Fibroblast of villous mesenchyme (primary cell): ENCODE results near the gene IRF1. TPM values are rescaled to one million over a fixed set of nuclear protein-coding genes. Genes with fewer than 3 reads are reported as not detected.
"Not testable (repeated sequence)": the region's sequence is repeated elsewhere in the genome, so short reads cannot be mapped to it uniquely, and the experiment has no call there.

Experiments
- DNase-seq: peaks from one replicate; pipeline ENCODE4 v3.0.0-alpha.2; 2010; ENCODE audit warnings: low read depth
- H3K4me3 ChIP-seq: 2 replicates; pipeline ENCODE4 v1.5.1; 2011; ENCODE audit warnings: low read depth, mild to moderate bottlenecking, low read length
- total RNA-seq: library from RNA; depleted of rRNA; stranded (reverse); fragments of >200 nt; gene quantifications from 2 replicates; pipeline ENCODE4 v1.2.3, GENCODE V29; 2012
- TF ChIP-seq, protein P1 (sequence below): IDR thresholded peaks from 2 replicates; pipeline ENCODE4 v1.5.1; 2012; ENCODE audit warnings: low read depth, mild to moderate bottlenecking, low read length; ENCODE audit not compliant: insufficient read depth

IRF1 gene
- total RNA-seq, 1 donor = 56.6 TPM

GRCh38 chr5:132445930-132446329 lies 44.6 kb downstream of the IRF1 start:
- no peak overlapping the region for H3K4me3 ChIP-seq
- TF ChIP-seq, protein P1, sequence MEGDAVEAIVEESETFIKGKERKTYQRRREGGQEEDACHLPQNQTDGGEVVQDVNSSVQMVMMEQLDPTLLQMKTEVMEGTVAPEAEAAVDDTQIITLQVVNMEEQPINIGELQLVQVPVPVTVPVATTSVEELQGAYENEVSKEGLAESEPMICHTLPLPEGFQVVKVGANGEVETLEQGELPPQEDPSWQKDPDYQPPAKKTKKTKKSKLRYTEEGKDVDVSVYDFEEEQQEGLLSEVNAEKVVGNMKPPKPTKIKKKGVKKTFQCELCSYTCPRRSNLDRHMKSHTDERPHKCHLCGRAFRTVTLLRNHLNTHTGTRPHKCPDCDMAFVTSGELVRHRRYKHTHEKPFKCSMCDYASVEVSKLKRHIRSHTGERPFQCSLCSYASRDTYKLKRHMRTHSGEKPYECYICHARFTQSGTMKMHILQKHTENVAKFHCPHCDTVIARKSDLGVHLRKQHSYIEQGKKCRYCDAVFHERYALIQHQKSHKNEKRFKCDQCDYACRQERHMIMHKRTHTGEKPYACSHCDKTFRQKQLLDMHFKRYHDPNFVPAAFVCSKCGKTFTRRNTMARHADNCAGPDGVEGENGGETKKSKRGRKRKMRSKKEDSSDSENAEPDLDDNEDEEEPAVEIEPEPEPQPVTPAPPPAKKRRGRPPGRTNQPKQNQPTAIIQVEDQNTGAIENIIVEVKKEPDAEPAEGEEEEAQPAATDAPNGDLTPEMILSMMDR = no peak
- no peak for DNase-seq

DNA sequence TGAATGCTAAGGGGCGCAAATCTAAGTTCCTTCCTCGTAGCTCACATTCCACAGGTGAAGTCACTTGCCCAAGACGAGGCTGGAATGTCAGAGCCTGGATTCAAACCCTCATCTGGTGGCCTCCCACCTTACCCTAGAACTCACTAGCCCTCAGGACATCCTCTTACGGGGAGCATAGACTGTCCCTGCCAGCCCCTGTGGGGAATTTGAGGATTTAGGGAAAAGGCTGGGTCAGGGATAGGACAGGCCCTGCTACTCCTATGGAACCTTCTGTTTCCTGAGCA lies 45.0 kb downstream of the IRF1 start:
- DNase-seq = no peak
- H3K4me3 ChIP-seq = no peak overlapping the region
- TF ChIP-seq, protein P1 = no peak

GRCh38 chr5:132444841-132445639 lies 45.5 kb downstream of the IRF1 start:
- TF ChIP-seq, protein P1 = no peak
- no peak for DNase-seq
- H3K4me3 ChIP-seq = no peak overlapping the region

- TF ChIP-seq, protein P1 = no peak
- no peak overlapping the region for H3K4me3 ChIP-seq
- no peak for DNase-seq
Observed at GRCh38 chr5:132444061-132444460, 46.5 kb downstream of the IRF1 start.

DNA sequence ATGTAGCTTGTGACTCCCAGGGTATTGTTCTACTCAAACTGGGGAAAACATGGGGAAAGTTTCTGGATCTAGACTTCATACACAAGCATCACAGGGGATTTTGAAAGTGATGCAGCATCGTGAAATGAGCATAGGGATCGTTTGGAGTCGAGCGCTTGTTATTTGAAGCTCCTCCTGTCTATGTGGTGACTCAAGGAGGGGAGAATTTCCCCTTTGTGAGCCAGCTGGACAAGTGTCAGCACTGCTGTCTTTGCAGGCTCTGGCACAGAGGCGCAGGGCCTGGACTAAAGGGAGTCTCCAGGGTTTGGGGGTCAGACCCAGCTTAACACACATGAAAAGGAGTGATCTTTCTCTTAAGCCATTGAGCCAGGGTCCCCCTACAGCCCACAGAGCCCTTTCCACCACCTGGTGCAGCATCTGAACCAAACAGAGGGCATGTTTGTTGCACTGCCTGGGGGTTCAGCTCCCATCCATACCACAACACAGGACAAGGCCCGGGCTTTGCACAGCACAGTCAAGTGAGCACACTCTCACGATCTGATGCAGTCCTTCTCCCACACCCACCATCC lies 51.0 kb downstream of the IRF1 start:
- no peak overlapping the region for H3K4me3 ChIP-seq
- TF ChIP-seq, protein P1 = no peak
- peak; percentile 87 for DNase-seq

DNA sequence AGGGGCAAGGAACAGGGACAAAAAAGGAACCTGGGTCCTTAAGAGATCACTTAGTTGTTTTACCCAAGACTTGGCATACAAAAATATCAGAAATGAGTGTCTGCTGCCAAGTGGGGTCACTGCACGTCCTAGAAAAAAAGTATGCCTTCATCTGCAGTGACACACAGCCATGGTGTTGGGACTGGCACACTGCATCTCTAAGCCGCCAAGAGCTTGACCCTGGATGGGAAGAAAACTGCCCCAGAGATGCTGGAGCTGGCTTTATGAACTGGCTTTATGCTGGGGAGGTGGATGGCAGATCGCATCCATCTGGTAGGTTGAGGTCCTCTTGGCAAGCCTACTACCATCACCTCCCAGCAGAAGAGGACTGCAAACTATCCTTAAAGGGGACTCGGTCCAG lies 51.7 kb downstream of the IRF1 start:
- no peak for DNase-seq
- TF ChIP-seq, protein P1 = no peak
- H3K4me3 ChIP-seq = no peak overlapping the region

- not testable (repeated sequence) for H3K4me3 ChIP-seq, DNase-seq
Observed at GRCh38 chr5:132438267-132438645, 52.3 kb downstream of the IRF1 start.
